OCI-LY1 (cell line): Measurements from ENCODE around the gene COX6B2.

Source experiments
- H2AFZ ChIP-seq: fragments of 200-600 bp; sonication (generic), shearing (Covaris generic); 2 replicates; pipeline ENCODE4 v1.6.0; 2014; ENCODE audit warnings: antibody characterized with exemption, mild to moderate bottlenecking, low read length
- H3F3A ChIP-seq: fragments of 200-600 bp; sonication (generic), shearing (Covaris generic); 2 replicates; pipeline ENCODE4 v1.6.0; 2014; ENCODE audit warnings: mild to moderate bottlenecking, antibody characterized with exemption, low read length, moderate library complexity; ENCODE audit not compliant: insufficient read depth
- H3K27ac ChIP-seq: fragments of 200-600 bp; sonication (generic); 2 replicates; pipeline ENCODE4 v1.5.1; 2014; ENCODE audit warnings: low read length, mixed run types, mild to moderate bottlenecking, low read depth; ENCODE audit not compliant: poor library complexity, severe bottlenecking
- H3K27me3 ChIP-seq: fragments of 200-600 bp; sonication (generic); 2 replicates; pipeline ENCODE4 v1.6.0; 2014; ENCODE audit warnings: antibody characterized with exemption, mild to moderate bottlenecking, low read length, moderate library complexity; ENCODE audit not compliant: insufficient read depth
- H3K36me3 ChIP-seq: fragments of 200-600 bp; sonication (generic); 2 replicates; pipeline ENCODE4 v1.6.1; 2014; ENCODE audit warnings: mild to moderate bottlenecking, antibody characterized with exemption, low read length, moderate library complexity, mixed read lengths; ENCODE audit not compliant: insufficient read depth
- H3K4me1 ChIP-seq: fragments of 200-600 bp; sonication (generic); 2 replicates; pipeline ENCODE4 v1.5.1; 2014; ENCODE audit warnings: mild to moderate bottlenecking, low read length, moderate library complexity; ENCODE audit not compliant: insufficient read depth, severe bottlenecking
- H3K4me2 ChIP-seq: fragments of 200-600 bp; sonication (generic), shearing (Covaris generic); 2 replicates; pipeline ENCODE4 v1.6.1; 2014; ENCODE audit warnings: low read length
- H3K4me3 ChIP-seq: fragments of 200-600 bp; sonication (generic); 2 replicates; pipeline ENCODE4 v1.5.1; 2014; ENCODE audit warnings: low read length, low read depth, mild to moderate bottlenecking, mixed read lengths; ENCODE audit not compliant: poor library complexity, severe bottlenecking
- H3K79me2 ChIP-seq: fragments of 200-600 bp; shearing (Covaris generic); 2 replicates; pipeline ENCODE4 v1.6.1; 2016; ENCODE audit warnings: mixed run types, low read length, mixed read lengths; ENCODE audit not compliant: insufficient read depth
- H3K9ac ChIP-seq: fragments of 200-600 bp; sonication (generic), shearing (Covaris generic); 2 replicates; pipeline ENCODE4 v1.6.1; 2014; ENCODE audit warnings: mild to moderate bottlenecking, low read length, mixed read lengths
- H3K9me2 ChIP-seq: fragments of 200-600 bp; sonication (generic), shearing (Covaris generic); 2 replicates; pipeline ENCODE4 v1.6.1; 2014; ENCODE audit warnings: low read depth, mild to moderate bottlenecking, low read length, mixed read lengths
- H3K9me3 ChIP-seq: fragments of 200-600 bp; shearing (Covaris generic); 2 replicates; pipeline ENCODE4 v1.6.1; 2014; ENCODE audit warnings: low read length, mixed read lengths
- H4K20me1 ChIP-seq: fragments of 200-600 bp; sonication (generic), shearing (Covaris generic); 2 replicates; pipeline ENCODE4 v1.6.0; 2016; ENCODE audit warnings: mild to moderate bottlenecking, low read length; ENCODE audit not compliant: insufficient read depth
- EZH2 ChIP-seq: fragments of 200-600 bp; sonication (generic), shearing (Covaris generic); IDR thresholded peaks from 2 replicates; pipeline ENCODE4 v1.8.0; 2017; ENCODE audit warnings: borderline replicate concordance, mixed run types, mild to moderate bottlenecking, antibody characterized with exemption, low read length, moderate library complexity, mixed read lengths
- TF ChIP-seq, protein P1 (sequence below): fragments of 200-600 bp; sonication (generic), shearing (Covaris generic); IDR thresholded peaks from 2 replicates; pipeline ENCODE4 v1.5.1; 2017; ENCODE audit warnings: mild to moderate bottlenecking, antibody characterized with exemption, low read length, moderate library complexity, mixed read lengths

Gene COX6B2

DNA sequence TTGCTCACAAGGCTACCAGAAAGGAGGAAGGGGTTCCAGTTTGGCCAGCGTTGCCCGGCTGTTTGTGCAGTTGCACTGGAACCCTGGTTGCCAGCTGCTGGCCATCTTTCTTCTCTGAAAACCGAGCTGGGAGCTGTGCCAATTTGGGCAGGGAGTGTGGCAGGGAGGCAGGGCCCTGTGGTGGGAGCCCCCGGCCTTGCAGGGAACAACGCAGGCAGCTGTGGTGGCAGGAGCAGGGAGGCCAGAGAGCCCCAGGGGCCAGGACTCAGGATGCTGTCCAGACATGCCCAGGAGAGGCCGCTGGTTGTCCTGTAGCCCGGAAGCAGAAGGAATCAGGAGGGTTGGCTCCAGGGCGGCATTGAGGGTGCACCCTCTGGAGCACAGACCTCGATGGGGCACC, 10.1 kb downstream of the COX6B2 start:
- H3F3A ChIP-seq, result no peaks in the 10 kb centered on the region
- H3K4me3 ChIP-seq, result no peak overlapping the region
- H3K4me1 ChIP-seq, result peaks cover 16% of the 10 kb centered on the region
- no peak overlapping the region for H3K27ac ChIP-seq
- H2AFZ ChIP-seq, result no peak overlapping the region
- no peaks in the 10 kb centered on the region for H3K27me3 ChIP-seq
- H3K9me3 ChIP-seq, result no peaks in the 10 kb centered on the region
- H3K4me2 ChIP-seq, result no peak overlapping the region
- H3K36me3 ChIP-seq, result peaks cover 21% of the 10 kb centered on the region
- H4K20me1 ChIP-seq, result no peaks in the 10 kb centered on the region
- no peak overlapping the region for H3K9ac ChIP-seq
- no peaks in the 10 kb centered on the region for H3K9me2 ChIP-seq
- H3K79me2 ChIP-seq, result no peaks in the 10 kb centered on the region
- no peak for TF ChIP-seq EZH2
- TF ChIP-seq, protein P1, sequence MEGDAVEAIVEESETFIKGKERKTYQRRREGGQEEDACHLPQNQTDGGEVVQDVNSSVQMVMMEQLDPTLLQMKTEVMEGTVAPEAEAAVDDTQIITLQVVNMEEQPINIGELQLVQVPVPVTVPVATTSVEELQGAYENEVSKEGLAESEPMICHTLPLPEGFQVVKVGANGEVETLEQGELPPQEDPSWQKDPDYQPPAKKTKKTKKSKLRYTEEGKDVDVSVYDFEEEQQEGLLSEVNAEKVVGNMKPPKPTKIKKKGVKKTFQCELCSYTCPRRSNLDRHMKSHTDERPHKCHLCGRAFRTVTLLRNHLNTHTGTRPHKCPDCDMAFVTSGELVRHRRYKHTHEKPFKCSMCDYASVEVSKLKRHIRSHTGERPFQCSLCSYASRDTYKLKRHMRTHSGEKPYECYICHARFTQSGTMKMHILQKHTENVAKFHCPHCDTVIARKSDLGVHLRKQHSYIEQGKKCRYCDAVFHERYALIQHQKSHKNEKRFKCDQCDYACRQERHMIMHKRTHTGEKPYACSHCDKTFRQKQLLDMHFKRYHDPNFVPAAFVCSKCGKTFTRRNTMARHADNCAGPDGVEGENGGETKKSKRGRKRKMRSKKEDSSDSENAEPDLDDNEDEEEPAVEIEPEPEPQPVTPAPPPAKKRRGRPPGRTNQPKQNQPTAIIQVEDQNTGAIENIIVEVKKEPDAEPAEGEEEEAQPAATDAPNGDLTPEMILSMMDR, result no peak

DNA sequence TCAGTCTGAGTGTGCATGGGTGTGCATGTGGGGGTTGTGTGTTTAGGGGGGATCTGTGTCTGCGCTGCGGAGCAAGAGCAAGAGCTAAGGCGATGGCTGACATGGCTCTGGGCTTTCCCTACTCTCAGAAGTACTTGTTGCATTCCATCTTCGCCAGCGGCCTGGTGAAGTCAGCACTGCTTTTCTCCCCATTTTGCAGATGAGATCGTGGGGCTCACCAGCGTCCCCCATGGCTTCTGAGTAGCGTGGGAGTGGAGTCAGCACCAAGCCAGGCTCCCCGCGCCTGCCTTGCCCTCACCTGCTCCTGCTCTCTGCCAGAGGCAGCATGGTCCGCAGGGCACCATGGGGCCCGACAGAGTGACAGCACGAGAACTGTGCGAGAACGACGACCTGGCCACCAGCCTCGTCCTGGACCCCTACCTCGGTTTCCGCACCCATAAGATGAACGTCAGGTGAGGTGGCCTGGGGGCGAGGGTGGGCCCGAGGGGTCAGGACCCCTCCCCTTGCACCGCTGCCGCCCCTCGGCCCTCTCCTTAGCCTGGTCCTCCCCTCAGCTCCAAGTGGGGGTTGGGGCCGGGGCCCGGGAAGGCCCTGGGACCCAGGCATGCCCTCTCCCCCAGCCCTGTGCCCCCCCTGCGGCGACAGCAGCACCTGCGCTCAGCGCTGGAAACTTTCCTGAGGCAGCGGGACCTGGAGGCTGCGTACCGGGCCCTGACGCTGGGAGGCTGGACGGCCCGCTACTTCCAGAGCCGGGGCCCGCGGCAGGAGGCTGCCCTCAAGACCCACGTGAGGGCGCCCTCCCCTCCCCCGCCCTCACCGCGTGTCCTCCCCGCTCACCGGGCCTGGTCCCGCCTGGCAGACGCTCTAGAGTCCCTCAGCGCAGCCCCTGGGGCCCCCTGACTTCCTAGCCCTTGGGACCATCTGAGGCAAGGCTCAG, 12.7 kb downstream of the COX6B2 start:
- Histone ChIP-seq H3K4me3 (peak overlapping the region; percentile 73), H3K4me2 (peak overlapping the region; percentile 89), H3F3A (no peaks in the 10 kb centered on the region), H3K4me1 (peaks cover 25% of the 10 kb centered on the region), H3K9ac (peak overlapping the region; percentile 85; the same call in 1 of the 2 replicates), H4K20me1 (no peaks in the 10 kb centered on the region), H3K27me3 (no peaks in the 10 kb centered on the region), H3K79me2 (no peaks in the 10 kb centered on the region), H3K9me3 (no peaks in the 10 kb centered on the region), H3K36me3 (peaks cover 15% of the 10 kb centered on the region), H3K27ac (no peak overlapping the region), H3K9me2 (no peaks in the 10 kb centered on the region), H2AFZ (no peak overlapping the region)
- TF ChIP-seq EZH2, result no peak
- TF ChIP-seq, protein P1, result no peak

DNA sequence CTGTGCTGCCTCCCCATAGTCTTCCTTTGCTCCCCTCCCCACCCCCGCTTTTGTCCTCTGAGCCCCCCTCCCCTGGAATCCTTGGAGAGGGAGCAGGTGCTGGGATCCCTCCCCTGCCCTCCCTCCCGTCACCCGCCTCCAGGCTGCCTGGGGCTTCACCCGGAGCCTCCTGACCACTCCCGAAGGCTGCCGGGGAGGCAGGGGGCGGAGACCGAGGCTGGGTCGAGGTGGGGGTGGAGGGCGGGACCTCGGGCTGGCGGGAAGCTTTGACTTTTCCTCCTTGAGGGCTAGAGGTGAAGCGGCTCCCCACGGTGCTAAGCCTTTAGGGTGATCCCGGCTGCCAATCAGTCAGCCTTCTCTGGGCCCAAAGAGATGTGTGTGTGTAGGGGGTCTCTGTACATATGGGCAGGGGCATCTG, 13.3 kb downstream of the COX6B2 start:
- Histone ChIP-seq H3K9me2 (no peaks in the 10 kb centered on the region), H3K4me1 (peaks cover 25% of the 10 kb centered on the region), H3K4me2 (peak overlapping the region; percentile 89), H3K9me3 (no peaks in the 10 kb centered on the region), H3K27me3 (no peaks in the 10 kb centered on the region), H3F3A (no peaks in the 10 kb centered on the region), H3K27ac (no peak overlapping the region), H3K36me3 (peaks cover 14% of the 10 kb centered on the region), H3K9ac (peak overlapping the region; percentile 85), H2AFZ (no peak overlapping the region), H3K79me2 (no peaks in the 10 kb centered on the region), H3K4me3 (peak overlapping the region; percentile 73), H4K20me1 (no peaks in the 10 kb centered on the region)
- TF ChIP-seq EZH2, result no peak
- TF ChIP-seq, protein P1, result no peak
